GM23248 (cell line): ENCODE results near the gene TRPV4. TPM values are rescaled to one million over a fixed set of nuclear protein-coding genes. Genes with fewer than 3 reads are reported as not detected.

Experiments used
- DNase-seq: peaks from one replicate; pipeline ENCODE4 v3.0.0-alpha.2; 2015
- H2AFZ ChIP-seq: fragments of 200-600 bp; sonication (generic); 2 replicates; pipeline ENCODE4 v1.6.1; 2016; ENCODE audit warnings: antibody characterized with exemption
- H3F3A ChIP-seq: fragments of 200-600 bp; sonication (generic); 2 replicates; pipeline ENCODE4 v1.6.1; 2016; ENCODE audit warnings: mild to moderate bottlenecking, antibody characterized with exemption, mixed run types; ENCODE audit not compliant: insufficient read depth
- H3K27ac ChIP-seq: fragments of 200-600 bp; sonication (generic); 2 replicates; pipeline ENCODE4 v1.5.1; 2016; ENCODE audit warnings: mild to moderate bottlenecking
- H3K27me3 ChIP-seq: fragments of 200-600 bp; sonication (generic); replicated peaks from 2 replicates; pipeline ENCODE4 v1.6.1; 2016; ENCODE audit warnings: mild to moderate bottlenecking; ENCODE audit not compliant: insufficient read depth
- H3K36me3 ChIP-seq: fragments of 200-600 bp; sonication (generic); 2 replicates; pipeline ENCODE4 v1.6.1; 2016; ENCODE audit warnings: low read depth, mild to moderate bottlenecking
- H3K4me1 ChIP-seq: fragments of 200-600 bp; sonication (generic); 2 replicates; pipeline ENCODE4 v1.6.1; 2016; ENCODE audit warnings: mild to moderate bottlenecking; ENCODE audit not compliant: insufficient read depth
- H3K4me2 ChIP-seq: fragments of 200-600 bp; sonication (generic); one replicate; pipeline ENCODE4 v1.6.1; 2016; ENCODE audit warnings: mild to moderate bottlenecking; ENCODE audit not compliant: unreplicated experiment
- H3K4me3 ChIP-seq: fragments of 200-600 bp; sonication (generic); 2 replicates; pipeline ENCODE4 v1.5.1; 2016; ENCODE audit warnings: mild to moderate bottlenecking
- H3K79me2 ChIP-seq: fragments of 200-600 bp; sonication (generic); 2 replicates; pipeline ENCODE4 v1.6.1; 2016; ENCODE audit warnings: mild to moderate bottlenecking; ENCODE audit not compliant: insufficient read depth
- H3K9ac ChIP-seq: fragments of 200-600 bp; sonication (generic); 2 replicates; pipeline ENCODE4 v1.6.1; 2016; ENCODE audit warnings: mild to moderate bottlenecking
- H3K9me2 ChIP-seq: fragments of 200-600 bp; sonication (generic); 2 replicates; pipeline ENCODE4 v1.6.1; 2016; ENCODE audit warnings: mixed run types, mild to moderate bottlenecking, moderate library complexity; ENCODE audit not compliant: insufficient read depth
- H3K9me3 ChIP-seq: fragments of 200-600 bp; sonication (generic); one replicate; pipeline ENCODE4 v1.6.1; 2017; ENCODE audit warnings: low read depth
- H4K20me1 ChIP-seq: fragments of 200-600 bp; sonication (generic); 2 replicates; pipeline ENCODE4 v1.6.0; 2016; ENCODE audit not compliant: insufficient read depth
- EZH2 ChIP-seq: fragments of 200-600 bp; sonication (generic); IDR thresholded peaks from 2 replicates; pipeline ENCODE4 v1.6.1; 2018; ENCODE audit warnings: antibody characterized with exemption, mild to moderate bottlenecking; ENCODE audit not compliant: insufficient read depth, poor library complexity, severe bottlenecking
- EZH2phosphoT487 ChIP-seq: fragments of 200-600 bp; sonication (generic); IDR thresholded peaks from 2 replicates; pipeline ENCODE4 v1.6.1; 2018; ENCODE audit warnings: antibody characterized with exemption, moderate library complexity, mild to moderate bottlenecking, low read depth; ENCODE audit not compliant: insufficient read depth
- WGBS, 2 experiments: methylation state at CpG; one replicate each; pipeline ENCODE4 v1.1.6; 2015 to 2017; ENCODE audit warnings: low lambda C conversion rate in 2 of 2, low coverage in 1 of 2; ENCODE audit errors: missing lambda C conversion rate in 2 of 2; 5-methylcytosine and 5-hydroxymethylcytosine counted together
- in situ Hi-C: fragments of 300-500 bp; cut with MboI; formaldehyde crosslinking; loops from 2 replicates; pipeline ENCODE4 v1.15.0; 2020
- polyA plus RNA-seq: library from polyadenylated mRNA; unstranded; fragments of >200 nt; fragmentation: Nextera tagmentation; extraction: Ambion mirVana; gene quantifications from 2 replicates; pipeline ENCODE4 v1.2.1, GENCODE V29; 2016
- total RNA-seq: library from RNA; depleted of rRNA; stranded (reverse); fragments of >200 nt; shearing (Covaris generic); gene quantifications from 2 replicates; pipeline ENCODE4 v1.2.3, GENCODE V29; 2014

The TRPV4 gene
- total and polyA plus RNA-seq, 2 experiments from 2014 or later = 0.65 to 2.6 TPM

DNA sequence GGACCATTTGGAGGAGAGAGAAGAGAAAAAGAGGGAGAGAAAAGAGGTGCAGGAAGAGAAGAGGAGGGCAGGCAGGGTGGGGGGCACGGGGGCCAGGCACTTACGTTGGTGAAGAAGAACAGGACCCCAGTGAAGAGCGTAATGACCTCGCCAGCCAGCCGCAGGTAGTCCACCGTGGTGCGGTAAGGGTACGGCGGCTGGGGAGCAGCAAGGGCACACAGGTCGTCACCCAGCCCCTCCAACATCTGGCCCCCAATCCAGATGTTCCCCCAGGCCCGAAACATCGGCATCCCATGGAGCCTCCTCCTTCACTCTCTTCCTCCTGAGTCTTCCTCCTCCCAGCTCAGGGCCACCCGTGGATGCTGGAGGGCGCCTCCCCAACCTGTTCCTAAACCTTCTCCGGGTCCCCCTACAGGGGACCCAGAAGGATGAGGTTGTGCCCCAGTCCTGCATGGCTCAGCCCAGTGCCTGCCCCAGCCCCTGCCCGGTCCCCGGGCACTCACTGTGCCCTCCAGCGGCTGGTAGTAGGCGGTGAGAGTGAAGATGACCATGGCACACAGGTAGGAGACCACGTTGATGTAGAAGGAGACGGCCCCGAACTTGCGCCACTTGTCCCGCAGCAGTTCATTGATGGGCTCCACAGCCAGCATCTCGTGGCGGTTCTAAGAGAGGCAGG lies 39.2 kb downstream of the TRPV4 start:
- no peak for DNase-seq
- no peak overlapping the region for H3K4me3 ChIP-seq
- no peaks in the 10 kb centered on the region for H3K9me3 ChIP-seq
- H4K20me1 ChIP-seq = no peaks in the 10 kb centered on the region
- H3K4me2 ChIP-seq = no peak overlapping the region
- no peak for TF ChIP-seq EZH2
- TF ChIP-seq EZH2phosphoT487 = no peak
- H3K9me2 ChIP-seq = no peaks in the 10 kb centered on the region
- no peak overlapping the region for H3K9ac ChIP-seq
- H2AFZ ChIP-seq = no peak overlapping the region
- peaks cover 10% of the 10 kb centered on the region; the same call in 1 of the 2 replicates for H3F3A ChIP-seq
- H3K36me3 ChIP-seq = no peaks in the 10 kb centered on the region
- H3K4me1 ChIP-seq = peaks cover 5% of the 10 kb centered on the region; the same call in 1 of the 2 replicates
- H3K27me3 ChIP-seq = no peaks in the 10 kb centered on the region
- no peaks in the 10 kb centered on the region for H3K79me2 ChIP-seq
- WGBS, 2 experiments = 88 to 89% methylated on average over 17 to 25 of the region's 26 CpGs
- no peak overlapping the region for H3K27ac ChIP-seq
- in situ Hi-C loops = no loop called here

DNA sequence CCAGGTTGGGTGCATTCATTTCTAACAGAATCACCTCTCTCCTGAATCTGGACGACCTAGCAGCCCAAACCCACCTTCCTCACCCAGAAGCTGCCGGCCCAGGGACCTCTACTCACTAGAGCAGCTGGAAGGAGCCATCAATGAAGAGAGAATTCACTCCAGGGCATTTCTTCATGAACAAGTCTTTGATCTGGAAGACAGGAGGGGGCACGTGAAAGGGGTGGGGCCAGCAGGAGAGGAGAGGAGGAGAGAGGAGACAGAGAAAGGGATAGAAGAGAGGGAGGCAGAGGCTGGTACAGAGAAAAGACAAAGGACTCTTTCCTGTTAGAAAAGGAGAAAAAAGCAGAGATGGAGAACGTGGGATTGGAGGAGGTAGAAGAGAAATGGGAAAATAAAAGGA lies 39.8 kb downstream of the TRPV4 start:
- no peaks in the 10 kb centered on the region for H4K20me1 ChIP-seq
- peaks cover 5% of the 10 kb centered on the region; the same call in 1 of the 2 replicates for H3K4me1 ChIP-seq
- H3K9me2 ChIP-seq = no peaks in the 10 kb centered on the region
- no peak overlapping the region for H3K4me2 ChIP-seq
- no peak overlapping the region for H2AFZ ChIP-seq
- H3K9me3 ChIP-seq = no peaks in the 10 kb centered on the region
- WGBS, 2 experiments = 39 to 48% methylated on average over 4 of the region's 4 CpGs
- in situ Hi-C loops = no loop called here
- H3K27me3 ChIP-seq = no peaks in the 10 kb centered on the region
- no peak overlapping the region for H3K4me3 ChIP-seq
- no peaks in the 10 kb centered on the region for H3K79me2 ChIP-seq
- H3K36me3 ChIP-seq = no peaks in the 10 kb centered on the region
- no peak for TF ChIP-seq EZH2
- no peak for TF ChIP-seq EZH2phosphoT487
- H3F3A ChIP-seq = peaks cover 10% of the 10 kb centered on the region; the same call in 1 of the 2 replicates
- H3K27ac ChIP-seq = no peak overlapping the region
- H3K9ac ChIP-seq = no peak overlapping the region
- DNase-seq = no peak

DNA sequence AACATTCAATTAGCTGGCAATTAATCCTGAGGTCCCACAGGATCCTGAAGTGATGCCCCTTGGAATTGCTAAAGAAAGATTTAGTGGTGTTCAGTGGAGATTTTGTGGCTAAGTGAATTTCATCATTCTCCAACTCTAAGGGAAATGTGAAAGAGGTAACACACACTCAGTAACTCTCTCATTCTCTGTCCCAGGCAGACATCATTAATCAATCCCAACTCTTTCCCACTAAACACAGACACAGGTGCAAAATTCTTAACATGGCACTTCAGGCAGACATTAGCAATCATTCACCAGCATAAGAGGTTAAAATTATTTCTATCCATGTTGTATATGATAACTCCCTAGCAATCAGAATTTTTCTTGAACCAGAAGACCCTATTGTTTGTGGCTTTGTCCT lies 40.2 kb downstream of the TRPV4 start:
- H3K27ac ChIP-seq = no peak overlapping the region
- H4K20me1 ChIP-seq = no peaks in the 10 kb centered on the region
- H3K9ac ChIP-seq = no peak overlapping the region
- DNase-seq = no peak
- no peak overlapping the region for H3K4me2 ChIP-seq
- no peak overlapping the region for H3K4me3 ChIP-seq
- no peaks in the 10 kb centered on the region for H3K9me3 ChIP-seq
- in situ Hi-C loops = no loop called here
- no peaks in the 10 kb centered on the region for H3K36me3 ChIP-seq
- H2AFZ ChIP-seq = no peak overlapping the region
- H3K27me3 ChIP-seq = no peaks in the 10 kb centered on the region
- H3K4me1 ChIP-seq = peaks cover 5% of the 10 kb centered on the region; the same call in 1 of the 2 replicates
- H3K79me2 ChIP-seq = no peaks in the 10 kb centered on the region
- TF ChIP-seq EZH2phosphoT487 (no peak), EZH2 (no peak)
- H3K9me2 ChIP-seq = no peaks in the 10 kb centered on the region
- H3F3A ChIP-seq = peaks cover 10% of the 10 kb centered on the region; the same call in 1 of the 2 replicates

DNA sequence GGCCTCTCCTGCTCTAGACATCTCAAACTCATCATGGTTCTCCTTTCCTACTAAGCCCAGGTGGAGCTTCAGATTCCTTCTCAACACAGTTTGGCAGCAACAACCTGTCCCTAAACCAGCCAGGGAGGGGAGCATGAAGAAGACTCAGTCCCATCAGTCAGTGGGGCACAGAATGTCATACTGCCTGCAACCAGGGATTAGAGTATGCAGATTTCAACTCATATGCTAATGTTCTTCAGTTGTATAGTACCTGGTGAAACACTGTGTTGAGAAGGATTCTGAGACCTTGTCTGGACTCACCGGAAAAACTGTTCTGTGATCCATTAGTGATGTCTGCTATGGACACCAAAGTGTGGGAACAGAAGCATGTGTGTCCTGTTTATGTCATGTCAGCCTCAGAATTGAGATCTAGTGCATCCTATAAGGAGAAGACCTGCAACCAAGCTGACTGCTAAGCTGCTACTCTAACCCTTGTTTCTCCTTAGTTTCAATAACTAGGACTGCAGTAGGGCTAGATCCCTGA lies 43.6 kb downstream of the TRPV4 start:
- no peak for TF ChIP-seq EZH2
- TF ChIP-seq EZH2phosphoT487 = no peak

More for the DNA sequence above, 43.6 kb downstream of the TRPV4 start:
- Histone ChIP-seq H2AFZ (no peak overlapping the region), H3K9ac (no peak overlapping the region), H3F3A (peaks cover 2% of the 10 kb centered on the region; the same call in 1 of the 2 replicates), H3K9me2 (no peaks in the 10 kb centered on the region), H3K79me2 (no peaks in the 10 kb centered on the region), H3K27ac (no peak overlapping the region), H4K20me1 (no peaks in the 10 kb centered on the region), H3K36me3 (no peaks in the 10 kb centered on the region), H3K4me1 (peaks cover under 1% of the 10 kb centered on the region; the same call in 1 of the 2 replicates), H3K27me3 (no peaks in the 10 kb centered on the region), H3K4me3 (no peak overlapping the region), H3K9me3 (no peaks in the 10 kb centered on the region), H3K4me2 (no peak overlapping the region)
- in situ Hi-C loops = no loop called here
- WGBS, 2 experiments = 79% methylated on average over 1 of the region's 1 CpG
- no peak for DNase-seq
